Activated naive CD4-positive, alpha-beta T cell treated with anti-CD3 and anti-CD28 coated beads for 36 hours (primary cell): Measurements from ENCODE around the gene POLR3G. TPM values are rescaled to one million over a fixed set of nuclear protein-coding genes. Genes with fewer than 3 reads are reported as not detected.

Source experiments
- CTCF ChIA-PET: fragments of 350-600 bp; sonication (Branson Sonifier 250); formaldehyde crosslinking; loops from one replicate; lab custom pipeline; 2021; ENCODE audit warnings: antibody characterized with exemption; lab: Charles Lee
- DNase-seq: peaks from one replicate; pipeline ENCODE4 v3.0.0-alpha.2; 2020
- H3K27ac Mint-ChIP-seq: one replicate; pipeline ENCODE4 v1.8.0; 2021; ENCODE audit warnings: mild to moderate bottlenecking, mixed read lengths
- H3K27me3 Mint-ChIP-seq: one replicate; pipeline ENCODE4 v1.8.0; 2021; ENCODE audit warnings: low read depth, mixed read lengths
- H3K36me3 Mint-ChIP-seq: one replicate; pipeline ENCODE4 v1.8.0; 2021; ENCODE audit warnings: low read depth, mixed read lengths
- H3K4me1 Mint-ChIP-seq: one replicate; pipeline ENCODE4 v1.8.0; 2021; ENCODE audit warnings: low read depth, mixed read lengths
- H3K4me3 Mint-ChIP-seq: one replicate; pipeline ENCODE4 v1.8.0; 2021; ENCODE audit warnings: mild to moderate bottlenecking, moderate library complexity, mixed read lengths
- H3K9me3 Mint-ChIP-seq: one replicate; pipeline ENCODE4 v1.8.0; 2021; ENCODE audit warnings: mixed read lengths
- intact Hi-C: fragments of 100-400 bp; cut with micrococcal nuclease; formaldehyde crosslinking; loops from one replicate; pipeline ENCODE4 v1.15.1; 2023
- total RNA-seq, 2 experiments: library from RNA; stranded (reverse); gene quantifications; one replicate each; pipeline ENCODE4 v1.2.3, GENCODE V29; 2021

POLR3G gene
- total RNA-seq, 2 experiments from 2014 or later = 10.1 to 13.6 TPM

- peaks cover 54% of the 10 kb centered on the region for H3K27me3 Mint-ChIP-seq
- no peaks in the 10 kb centered on the region for H3K9me3 Mint-ChIP-seq
- intact Hi-C loops = no loop called here
- CTCF ChIA-PET = interaction anchor here (0.5 kb wide), 1 partner anchor 71 kb away, joined by 3 read pairs; no protein-coding TSS in a partner anchor
- peaks cover 9% of the 10 kb centered on the region for H3K4me1 Mint-ChIP-seq
- DNase-seq = no peak
- no peak within 1 kb of the TSS for H3K27ac Mint-ChIP-seq
- peak within 1 kb of the TSS; percentile 50 for H3K4me3 Mint-ChIP-seq
- no peaks in the 10 kb centered on the region for H3K36me3 Mint-ChIP-seq
Measured at GRCh38 chr5:90558344-90559192, 83.9 kb downstream of the POLR3G start, which contains the start of gene ADGRV1. Gene ADGRV1, plus strand, starts transcription at chr5:90558797. Its CDS starts 99 bp downstream, at chr5:90558896.

GRCh38 chr5:90560771-90561170, 86.1 kb downstream of the POLR3G start:
- Mint-ChIP-seq H3K4me3 (no peak overlapping the region), H3K27me3 (peaks cover 51% of the 10 kb centered on the region)
- CTCF ChIA-PET = interaction anchor here (0.8 kb wide), 1 partner anchor 155 kb away, joined by 3 read pairs; no protein-coding TSS in a partner anchor

GRCh38 chr5:90561766-90562165, 87.1 kb downstream of the POLR3G start:
- no peaks in the 10 kb centered on the region for H3K9me3 Mint-ChIP-seq
- CTCF ChIA-PET = no interaction called here
- no peak for DNase-seq
- H3K36me3 Mint-ChIP-seq = no peaks in the 10 kb centered on the region
- no peak overlapping the region for H3K4me3 Mint-ChIP-seq
- peaks cover 9% of the 10 kb centered on the region for H3K4me1 Mint-ChIP-seq
- peaks cover 48% of the 10 kb centered on the region for H3K27me3 Mint-ChIP-seq
- no peak overlapping the region for H3K27ac Mint-ChIP-seq
- intact Hi-C loops = no loop called here

More at GRCh38 chr5:90560771-90561170, 86.1 kb downstream of the POLR3G start:
- Mint-ChIP-seq H3K9me3 (no peaks in the 10 kb centered on the region), H3K27ac (no peak overlapping the region), H3K4me1 (peaks cover 9% of the 10 kb centered on the region), H3K36me3 (no peaks in the 10 kb centered on the region)
- intact Hi-C loops = no loop called here
- DNase-seq = no peak

GRCh38 chr5:90562341-90562740, 87.7 kb downstream of the POLR3G start:
- CTCF ChIA-PET = no interaction called here
- intact Hi-C loops = no loop called here
- Mint-ChIP-seq H3K27me3 (peaks cover 43% of the 10 kb centered on the region), H3K36me3 (no peaks in the 10 kb centered on the region), H3K4me3 (no peak overlapping the region), H3K27ac (no peak overlapping the region), H3K9me3 (no peaks in the 10 kb centered on the region), H3K4me1 (peaks cover 9% of the 10 kb centered on the region)
- no peak for DNase-seq

- intact Hi-C loops = no loop called here
Measured at GRCh38 chr5:90563108-90563507, 88.4 kb downstream of the POLR3G start.

More at GRCh38 chr5:90563108-90563507, 88.4 kb downstream of the POLR3G start:
- H3K36me3 Mint-ChIP-seq = no peaks in the 10 kb centered on the region
- H3K4me1 Mint-ChIP-seq = peaks cover 6% of the 10 kb centered on the region
- DNase-seq = no peak
- H3K27me3 Mint-ChIP-seq = peaks cover 35% of the 10 kb centered on the region
- CTCF ChIA-PET = interaction anchor here (1.0 kb wide), 1 partner anchor 10 kb away, joined by 3 read pairs; no protein-coding TSS in a partner anchor
- H3K4me3 Mint-ChIP-seq = no peak overlapping the region
- no peak overlapping the region for H3K27ac Mint-ChIP-seq
- H3K9me3 Mint-ChIP-seq = no peaks in the 10 kb centered on the region

Other genes starting within 250 kb of the POLR3G start
- 10 to 100 TPM; 41.9 to 45.3 TPM for gene CETN3, start 65.1 kb upstream of the POLR3G start, total RNA-seq
- gene MBLAC2, start 93 bp upstream of the POLR3G start, total RNA-seq = 1 to 10 TPM; 2.4 to 2.8 TPM
- 10 to 100 TPM; 10.2 to 11.1 TPM for gene LYSMD3, start 54.7 kb downstream of the POLR3G start, total RNA-seq
- gene ADGRV1, start 83.9 kb downstream of the POLR3G start, total RNA-seq = not detected